ENCODE results near the gene PLCD1.

- no peak for TF ChIP-seq CREB1 (IDR thresholded peaks at IDR 0.05)
- TF ChIP-seq CTCF (IDR thresholded peaks at IDR 0.05; ENCODE audit: control extremely low read depth in 1 of 3, insufficient read depth in 1 of 3, low read depth in 1 of 3, low read length in 3 of 3) = no peak
- TF ChIP-seq JUND (IDR thresholded peaks at IDR 0.05; ENCODE audit: low read length) = no peak
- TF ChIP-seq MAX (IDR thresholded peaks at IDR 0.05) = no peak
- no peak for TF ChIP-seq POLR2A (IDR thresholded peaks at IDR 0.05; ENCODE audit: control extremely low read depth in 1 of 2, low read depth in 2 of 2, low read length in 2 of 2)
- no peak for TF ChIP-seq CHD1 (IDR thresholded peaks at IDR 0.05; ENCODE audit: low read depth, low read length)
- TF ChIP-seq SIRT6 (IDR thresholded peaks at IDR 0.05; ENCODE audit: low read length) = no peak
- no peak for TF ChIP-seq RFX5 (IDR thresholded peaks at IDR 0.05; ENCODE audit: borderline replicate concordance, low read depth, low read length)
- no peak for TF ChIP-seq NANOG (IDR thresholded peaks at IDR 0.05; ENCODE audit: insufficient read depth, low read depth, low read length, poor library complexity, severe bottlenecking)
Observed at GRCh38 chr3:38006445-38006995, 22.9 kb downstream of the PLCD1 start.
